ENCODE data around the gene CHCHD10. TPM values are rescaled to one million over a fixed set of nuclear protein-coding genes. Genes with fewer than 3 reads are reported as not detected.

The CHCHD10 gene
- total RNA-seq, 6 experiments from 2014 or later: 133 to 416 (median 252) TPM

- Histone ChIP-seq H3K27me3 (no peaks in the 10 kb centered on the region), H3K27ac (no peak overlapping the region), H3K36me3 (peaks cover 0 to 47% (median 16%) of the 10 kb centered on the region in 4 donors), H3K4me3 (no peak overlapping the region), H3K9me3 (no peaks in the 10 kb centered on the region), H3K4me1 (peaks cover 0 to 12% (median 0%) of the 10 kb centered on the region in 4 donors)
- WGBS (ENCODE audit: insufficient coverage, low coverage, low lambda C conversion rate, missing lambda C conversion rate): 100% methylated on average over 2 of the region's 8 CpGs
- ATAC-seq: peak in 1 of 4 donors; percentile 13
- intact Hi-C loops (cut with DNase I): no loop called here
- TF ChIP-seq CTCF (IDR thresholded peaks at IDR 0.05) (no peak), POLR2A (IDR thresholded peaks at IDR 0.05) (no peak)
- DNase-seq: peak in 1 of 3 donors; percentile 29
Measured at GRCh38 chr22:23793326-23793725, 25.6 kb upstream of the CHCHD10 start.

- H3K4me1 ChIP-seq: peaks cover 0 to 21% (median 0%) of the 10 kb centered on the region in 4 donors
- WGBS (ENCODE audit: insufficient coverage, low coverage, low lambda C conversion rate, missing lambda C conversion rate): 82% methylated on average over 12 of the region's 25 CpGs
- intact Hi-C loops (cut with DNase I): no loop called here
- no peaks in the 10 kb centered on the region for H3K9me3 ChIP-seq
- ATAC-seq: no peak
- H3K27me3 ChIP-seq: no peaks in the 10 kb centered on the region
- H3K27ac ChIP-seq: no peak overlapping the region
- no peak overlapping the region for H3K4me3 ChIP-seq
- DNase-seq: peak in 1 of 3 donors; percentile 37
- peaks cover 0 to 41% (median 16%) of the 10 kb centered on the region in 4 donors for H3K36me3 ChIP-seq
- no peak for TF ChIP-seq POLR2A (IDR thresholded peaks at IDR 0.05)
- TF ChIP-seq CTCF (IDR thresholded peaks at IDR 0.05): no peak
Measured at GRCh38 chr22:23791738-23792645, 24.2 kb upstream of the CHCHD10 start.

GRCh38 chr22:23790819-23791737 is 23.3 kb upstream of the CHCHD10 start:
- H3K9me3 ChIP-seq: no peaks in the 10 kb centered on the region
- 70% methylated on average over 11 of the region's 11 CpGs for WGBS (ENCODE audit: insufficient coverage, low coverage, low lambda C conversion rate, missing lambda C conversion rate)
- no peak for ATAC-seq
- TF ChIP-seq CTCF (IDR thresholded peaks at IDR 0.05) (no peak), POLR2A (IDR thresholded peaks at IDR 0.05) (no peak)
- no peak overlapping the region for H3K4me3 ChIP-seq
- peaks cover 0 to 27% (median 2%) of the 10 kb centered on the region in 4 donors for H3K4me1 ChIP-seq
- no peaks in the 10 kb centered on the region for H3K27me3 ChIP-seq
- H3K36me3 ChIP-seq: peaks cover 0 to 35% (median 12%) of the 10 kb centered on the region in 4 donors
- intact Hi-C loops (cut with DNase I): no loop called here
- peak in 1 of 3 donors; percentile 22 for DNase-seq
- H3K27ac ChIP-seq: no peak overlapping the region

GRCh38 chr22:23789638-23790037 is 21.9 kb upstream of the CHCHD10 start:
- peaks cover 0 to 21% (median 6%) of the 10 kb centered on the region in 4 donors for H3K36me3 ChIP-seq
- ATAC-seq (no peak), DNase-seq (peak in 1 of 3 donors; percentile 5)
- no peak for TF ChIP-seq CTCF (IDR thresholded peaks at IDR 0.05)
- TF ChIP-seq POLR2A (IDR thresholded peaks at IDR 0.05): no peak
- H3K4me3 ChIP-seq: no peak overlapping the region
- no peak overlapping the region for H3K27ac ChIP-seq
- no peaks in the 10 kb centered on the region for H3K9me3 ChIP-seq
- intact Hi-C loops (cut with DNase I): no loop called here
- no peaks in the 10 kb centered on the region for H3K27me3 ChIP-seq
- peaks cover 0 to 31% (median 3%) of the 10 kb centered on the region in 4 donors for H3K4me1 ChIP-seq
- 52% methylated on average over 2 of the region's 4 CpGs for WGBS (ENCODE audit: insufficient coverage, low coverage, low lambda C conversion rate, missing lambda C conversion rate)

All from right lobe of liver (tissue), 6 donors.